Mesenchymal stem cell (in vitro differentiated cells and primary cell): ENCODE data around the gene DPP10.

Source experiments
- DNase-seq: peaks from one replicate; pipeline ENCODE4 v3.0.0-alpha.2; 2013
- H2AFZ ChIP-seq: one replicate; pipeline ENCODE4 v1.6.1; 2013; ENCODE audit warnings: low read depth, mild to moderate bottlenecking, control low read depth, inconsistent platforms, low read length, moderate library complexity
- H2AK5ac ChIP-seq: 2 replicates; pipeline ENCODE4 v1.6.1; 2013; ENCODE audit warnings: low read length, moderate library complexity, mild to moderate bottlenecking, inconsistent platforms; ENCODE audit not compliant: severe bottlenecking
- H2BK120ac ChIP-seq: one replicate; pipeline ENCODE4 v1.6.1; 2013; ENCODE audit warnings: low read depth, mild to moderate bottlenecking, inconsistent platforms, low read length, moderate library complexity
- H2BK12ac ChIP-seq, 2 experiments: one replicate each; pipeline ENCODE4 v1.6.1; 2013; ENCODE audit warnings: inconsistent platforms in 2 of 2, low read length in 2 of 2, mild to moderate bottlenecking in 2 of 2, moderate library complexity in 2 of 2, control low read depth in 1 of 2
- H2BK15ac ChIP-seq: one replicate; pipeline ENCODE4 v1.6.1; 2013; ENCODE audit warnings: mild to moderate bottlenecking, low read depth, inconsistent platforms; ENCODE audit not compliant: poor library complexity, severe bottlenecking
- H2BK5ac ChIP-seq: 2 replicates; pipeline ENCODE4 v1.6.1; 2013; ENCODE audit warnings: low read depth, mild to moderate bottlenecking, low read length, control low read depth, inconsistent platforms; ENCODE audit not compliant: poor library complexity, severe bottlenecking
- H3K14ac ChIP-seq, 2 experiments: one replicate each; pipeline ENCODE4 v1.6.1; 2013; ENCODE audit warnings: inconsistent platforms in 2 of 2, low read length in 2 of 2, control low read depth in 1 of 2, mild to moderate bottlenecking in 1 of 2, moderate library complexity in 1 of 2
- H3K18ac ChIP-seq, 2 experiments: one replicate each; pipeline ENCODE4 v1.6.1; 2013; ENCODE audit warnings: inconsistent platforms in 2 of 2, low read length in 2 of 2, control low read depth in 1 of 2, low read depth in 1 of 2, mild to moderate bottlenecking in 1 of 2
- H3K23ac ChIP-seq, 2 experiments: one replicate each; pipeline ENCODE4 v1.6.1; 2013; ENCODE audit warnings: inconsistent platforms in 2 of 2, low read length in 2 of 2, mild to moderate bottlenecking in 2 of 2, moderate library complexity in 2 of 2, control low read depth in 1 of 2
- H3K27ac ChIP-seq: 2 replicates; pipeline ENCODE4 v1.5.1; 2013; ENCODE audit warnings: mild to moderate bottlenecking, moderate library complexity, low read length, control low read depth, inconsistent platforms; ENCODE audit not compliant: poor library complexity, severe bottlenecking
- H3K27me3 ChIP-seq, 2 experiments: 2 replicates each; pipeline versions ENCODE4 v1.6.1 to v1.7.0; 2013; ENCODE audit warnings: low read length in 2 of 2, mild to moderate bottlenecking in 2 of 2, moderate library complexity in 2 of 2, control low read depth in 1 of 2, inconsistent platforms in 1 of 2; ENCODE audit not compliant: control insufficient read depth in 1 of 2, insufficient read depth in 1 of 2
- H3K36me3 ChIP-seq, 2 experiments: 2 replicates each; pipeline versions ENCODE4 v1.6.1 to v1.7.0; 2013; ENCODE audit warnings: low read length in 2 of 2, control low read depth in 1 of 2, inconsistent platforms in 1 of 2, low read depth in 1 of 2, mild to moderate bottlenecking in 1 of 2; ENCODE audit not compliant: insufficient read depth in 2 of 2, control insufficient read depth in 1 of 2
- H3K4ac ChIP-seq, 2 experiments: one replicate each; pipeline ENCODE4 v1.6.1; 2013; ENCODE audit warnings: inconsistent platforms in 2 of 2, low read length in 2 of 2, mild to moderate bottlenecking in 2 of 2, moderate library complexity in 2 of 2, control low read depth in 1 of 2, low read depth in 1 of 2
- H3K4me1 ChIP-seq: 2 replicates; pipeline ENCODE4 v1.6.1; 2013; ENCODE audit warnings: low read depth, low read length, control low read depth; ENCODE audit not compliant: control insufficient read depth, insufficient read depth
- H3K4me2 ChIP-seq: 2 replicates; pipeline ENCODE4 v1.6.1; 2013; ENCODE audit warnings: low read length, mild to moderate bottlenecking, inconsistent platforms; ENCODE audit not compliant: poor library complexity, severe bottlenecking
- H3K4me3 ChIP-seq, 2 experiments: 2 replicates each; pipeline versions ENCODE4 v1.5.1 to v1.7.0; 2013; ENCODE audit warnings: low read length in 2 of 2, mild to moderate bottlenecking in 2 of 2, control low read depth in 1 of 2, low read depth in 1 of 2; ENCODE audit not compliant: insufficient read depth in 1 of 2
- H3K79me1 ChIP-seq: replicated peaks from 2 replicates; pipeline ENCODE4 v1.6.1; 2013; ENCODE audit warnings: mild to moderate bottlenecking, control low read depth, low read length, inconsistent platforms; ENCODE audit not compliant: poor library complexity, severe bottlenecking
- H3K9ac ChIP-seq: 2 replicates; pipeline ENCODE4 v1.7.0; 2013; ENCODE audit warnings: mild to moderate bottlenecking, low read length, moderate library complexity
- H3K9me3 ChIP-seq: 2 replicates; pipeline ENCODE4 v1.7.0; 2013; ENCODE audit warnings: mild to moderate bottlenecking, low read length; ENCODE audit not compliant: control insufficient read depth
- H4K8ac ChIP-seq: one replicate; pipeline ENCODE4 v1.6.1; 2013; ENCODE audit warnings: inconsistent platforms, mild to moderate bottlenecking, low read length, moderate library complexity
- H4K91ac ChIP-seq: one replicate; pipeline ENCODE4 v1.6.1; 2013; ENCODE audit warnings: mild to moderate bottlenecking, low read length, inconsistent platforms
- WGBS: methylation state at CpG from one replicate; pipeline ENCODE4 v1.1.7; 2013; ENCODE audit warnings: mixed read lengths; 5-methylcytosine and 5-hydroxymethylcytosine counted together

Gene DPP10

DNA sequence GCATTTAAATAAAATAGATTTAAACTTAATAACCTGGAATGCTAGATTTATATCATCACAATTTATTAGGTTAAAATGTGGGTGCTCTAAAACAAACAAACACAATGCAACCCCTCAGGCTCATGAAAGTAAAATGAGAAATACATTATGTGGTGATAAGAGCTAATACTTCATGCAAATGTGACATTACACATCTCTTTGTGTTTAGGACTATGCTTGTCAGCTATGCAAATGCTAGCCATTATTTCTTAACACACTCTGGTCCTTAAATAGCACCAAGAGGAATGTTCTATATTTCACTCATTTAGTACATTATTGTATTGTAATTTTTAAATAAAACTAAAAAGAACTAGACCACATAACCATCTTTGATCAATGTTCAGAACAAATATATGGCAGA, 627.6 kb downstream of the DPP10 start:
- no peaks in the 10 kb centered on the region for H3K4me1 ChIP-seq
- H2AK5ac ChIP-seq = no peak overlapping the region
- no peak overlapping the region for H3K23ac ChIP-seq
- H3K36me3 ChIP-seq = no peaks in the 10 kb centered on the region
- no peak overlapping the region for H4K8ac ChIP-seq
- no peak for DNase-seq
- no peak overlapping the region for H2BK5ac ChIP-seq
- no peak overlapping the region for H3K9ac ChIP-seq
- peaks cover 13% of the 10 kb centered on the region for H3K9me3 ChIP-seq
- no peak overlapping the region for H3K4ac ChIP-seq
- H3K27me3 ChIP-seq = no peaks in the 10 kb centered on the region
- no peak overlapping the region for H2BK12ac ChIP-seq
- no peak overlapping the region for H3K4me3 ChIP-seq
- H4K91ac ChIP-seq = no peak overlapping the region
- H2BK15ac ChIP-seq = no peak overlapping the region
- H2BK120ac ChIP-seq = no peak overlapping the region
- no peak overlapping the region for H3K14ac ChIP-seq
- H3K27ac ChIP-seq = no peak overlapping the region
- H3K79me1 ChIP-seq = no peaks in the 10 kb centered on the region
- no peak overlapping the region for H3K18ac ChIP-seq
- no peak overlapping the region for H2AFZ ChIP-seq
- H3K4me2 ChIP-seq = no peak overlapping the region

GRCh38 chr2:115071534-115071933, 629.1 kb downstream of the DPP10 start:
- no peak overlapping the region for H2BK15ac ChIP-seq
- H3K4ac ChIP-seq = no peak overlapping the region
- no peak overlapping the region for H2AK5ac ChIP-seq
- no peak overlapping the region for H2BK120ac ChIP-seq
- no peak overlapping the region for H2BK12ac ChIP-seq
- DNase-seq = no peak
- H2BK5ac ChIP-seq = no peak overlapping the region
- H4K91ac ChIP-seq = no peak overlapping the region
- H3K18ac ChIP-seq = no peak overlapping the region
- H4K8ac ChIP-seq = no peak overlapping the region
- no peak overlapping the region for H3K23ac ChIP-seq
- H3K9me3 ChIP-seq = peaks cover 13% of the 10 kb centered on the region
- H3K27me3 ChIP-seq = no peaks in the 10 kb centered on the region
- H3K36me3 ChIP-seq = no peaks in the 10 kb centered on the region
- H3K4me2 ChIP-seq = no peak overlapping the region
- 91% methylated on average over 4 of the region's 4 CpGs for WGBS
- no peak overlapping the region for H3K27ac ChIP-seq
- no peak overlapping the region for H3K9ac ChIP-seq
- H3K4me3 ChIP-seq = no peak overlapping the region
- no peak overlapping the region for H2AFZ ChIP-seq
- H3K14ac ChIP-seq = no peak overlapping the region
- no peaks in the 10 kb centered on the region for H3K79me1 ChIP-seq
- no peaks in the 10 kb centered on the region for H3K4me1 ChIP-seq

DNA sequence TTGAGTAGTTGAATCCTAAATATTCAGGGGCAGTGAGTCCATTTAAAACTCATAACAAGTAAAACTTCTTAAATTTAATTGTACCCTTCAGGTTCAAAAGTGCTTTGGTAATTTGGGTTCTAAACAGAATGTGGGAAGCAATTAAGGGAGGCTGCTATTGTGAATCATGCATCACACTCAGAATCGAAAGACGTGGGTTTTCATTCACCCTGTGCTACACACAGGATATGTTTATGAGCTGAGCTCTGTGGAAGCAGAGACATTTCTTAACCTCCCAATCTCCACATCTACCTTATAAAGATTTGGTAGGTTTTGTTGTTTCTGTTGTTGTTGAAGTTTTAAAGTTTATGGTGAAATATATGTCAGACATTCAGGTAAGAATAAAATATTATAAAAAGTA, 633.4 kb downstream of the DPP10 start:
- no peak overlapping the region for H2BK5ac ChIP-seq
- H3K27ac ChIP-seq = no peak overlapping the region
- no peak overlapping the region for H4K8ac ChIP-seq
- no peaks in the 10 kb centered on the region for H3K36me3 ChIP-seq
- no peak for DNase-seq
- no peak overlapping the region for H3K4me3 ChIP-seq
- H3K27me3 ChIP-seq = no peaks in the 10 kb centered on the region
- H2BK15ac ChIP-seq = no peak overlapping the region
- no peak overlapping the region for H3K9ac ChIP-seq
- no peak overlapping the region for H3K18ac ChIP-seq
- WGBS = no CpG with 5 or more reads among the region's 2 CpGs
- no peak overlapping the region for H3K14ac ChIP-seq
- no peak overlapping the region for H2AK5ac ChIP-seq
- H3K23ac ChIP-seq = no peak overlapping the region
- no peak overlapping the region for H3K4me2 ChIP-seq
- H2BK120ac ChIP-seq = no peak overlapping the region
- no peak overlapping the region for H4K91ac ChIP-seq
- H3K9me3 ChIP-seq = peaks cover 16% of the 10 kb centered on the region
- H3K4me1 ChIP-seq = no peaks in the 10 kb centered on the region
- no peak overlapping the region for H2AFZ ChIP-seq
- no peaks in the 10 kb centered on the region for H3K79me1 ChIP-seq
- no peak overlapping the region for H3K4ac ChIP-seq
- H2BK12ac ChIP-seq = no peak overlapping the region

- no peak overlapping the region for H2BK120ac ChIP-seq
Measured at GRCh38 chr2:115077626-115078025, 635.2 kb downstream of the DPP10 start.

More at GRCh38 chr2:115077626-115078025, 635.2 kb downstream of the DPP10 start:
- Histone ChIP-seq H2BK12ac (no peak overlapping the region), H3K27me3 (no peaks in the 10 kb centered on the region), H4K8ac (no peak overlapping the region), H3K9ac (no peak overlapping the region), H2AK5ac (no peak overlapping the region), H3K4me2 (no peak overlapping the region), H3K36me3 (no peaks in the 10 kb centered on the region), H3K4ac (no peak overlapping the region), H2BK15ac (no peak overlapping the region), H3K18ac (no peak overlapping the region), H3K27ac (no peak overlapping the region), H3K9me3 (peaks cover 7% of the 10 kb centered on the region), H3K79me1 (no peaks in the 10 kb centered on the region), H2AFZ (no peak overlapping the region), H3K4me3 (no peak overlapping the region), H3K14ac (no peak overlapping the region), H3K4me1 (no peaks in the 10 kb centered on the region), H2BK5ac (no peak overlapping the region), H3K23ac (no peak overlapping the region), H4K91ac (no peak overlapping the region)
- no peak for DNase-seq
- WGBS = 30% methylated on average over 1 of the region's 1 CpG
